ENCODE data around the gene KCNAB1.

DNA sequence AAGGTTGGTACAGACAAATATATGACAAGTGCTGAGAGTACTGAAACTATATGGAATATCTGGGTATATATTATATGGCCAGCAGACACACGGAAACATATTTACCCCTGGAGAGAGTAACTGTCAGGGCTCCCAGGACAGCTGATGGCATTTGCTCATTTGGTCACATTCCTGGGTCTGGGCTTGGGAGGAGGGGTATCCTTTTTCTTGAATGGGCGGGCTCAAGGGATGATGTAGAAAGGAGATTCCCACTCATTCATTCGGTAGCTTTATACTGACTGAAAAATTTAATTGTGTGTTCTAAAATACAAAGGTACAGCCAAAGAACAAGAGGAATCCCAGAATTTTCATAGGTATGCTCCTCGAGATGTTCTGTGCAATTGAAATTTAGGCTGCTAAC is 131.0 kb downstream of the KCNAB1 start:
- TF ChIP-seq, protein P1, sequence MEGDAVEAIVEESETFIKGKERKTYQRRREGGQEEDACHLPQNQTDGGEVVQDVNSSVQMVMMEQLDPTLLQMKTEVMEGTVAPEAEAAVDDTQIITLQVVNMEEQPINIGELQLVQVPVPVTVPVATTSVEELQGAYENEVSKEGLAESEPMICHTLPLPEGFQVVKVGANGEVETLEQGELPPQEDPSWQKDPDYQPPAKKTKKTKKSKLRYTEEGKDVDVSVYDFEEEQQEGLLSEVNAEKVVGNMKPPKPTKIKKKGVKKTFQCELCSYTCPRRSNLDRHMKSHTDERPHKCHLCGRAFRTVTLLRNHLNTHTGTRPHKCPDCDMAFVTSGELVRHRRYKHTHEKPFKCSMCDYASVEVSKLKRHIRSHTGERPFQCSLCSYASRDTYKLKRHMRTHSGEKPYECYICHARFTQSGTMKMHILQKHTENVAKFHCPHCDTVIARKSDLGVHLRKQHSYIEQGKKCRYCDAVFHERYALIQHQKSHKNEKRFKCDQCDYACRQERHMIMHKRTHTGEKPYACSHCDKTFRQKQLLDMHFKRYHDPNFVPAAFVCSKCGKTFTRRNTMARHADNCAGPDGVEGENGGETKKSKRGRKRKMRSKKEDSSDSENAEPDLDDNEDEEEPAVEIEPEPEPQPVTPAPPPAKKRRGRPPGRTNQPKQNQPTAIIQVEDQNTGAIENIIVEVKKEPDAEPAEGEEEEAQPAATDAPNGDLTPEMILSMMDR (IDR thresholded peaks at IDR 0.05): no peak
- TF ChIP-seq POLR2A (IDR thresholded peaks at IDR 0.05) (no peak), POLR2AphosphoS5 (IDR thresholded peaks at IDR 0.05) (no peak)

Measured in breast epithelium (tissue), 3 donors.